ENCODE measurements around the gene TMEM30A. TPM values are rescaled to one million over a fixed set of nuclear protein-coding genes. Genes with fewer than 3 reads are reported as not detected.
A peak's percentile ranks its signal among the peaks of the same experiment; 100 is the strongest.

Gene TMEM30A
- total RNA-seq, result 10 to 100 TPM; 28.9 to 86.2 (median 56.5) TPM

DNA sequence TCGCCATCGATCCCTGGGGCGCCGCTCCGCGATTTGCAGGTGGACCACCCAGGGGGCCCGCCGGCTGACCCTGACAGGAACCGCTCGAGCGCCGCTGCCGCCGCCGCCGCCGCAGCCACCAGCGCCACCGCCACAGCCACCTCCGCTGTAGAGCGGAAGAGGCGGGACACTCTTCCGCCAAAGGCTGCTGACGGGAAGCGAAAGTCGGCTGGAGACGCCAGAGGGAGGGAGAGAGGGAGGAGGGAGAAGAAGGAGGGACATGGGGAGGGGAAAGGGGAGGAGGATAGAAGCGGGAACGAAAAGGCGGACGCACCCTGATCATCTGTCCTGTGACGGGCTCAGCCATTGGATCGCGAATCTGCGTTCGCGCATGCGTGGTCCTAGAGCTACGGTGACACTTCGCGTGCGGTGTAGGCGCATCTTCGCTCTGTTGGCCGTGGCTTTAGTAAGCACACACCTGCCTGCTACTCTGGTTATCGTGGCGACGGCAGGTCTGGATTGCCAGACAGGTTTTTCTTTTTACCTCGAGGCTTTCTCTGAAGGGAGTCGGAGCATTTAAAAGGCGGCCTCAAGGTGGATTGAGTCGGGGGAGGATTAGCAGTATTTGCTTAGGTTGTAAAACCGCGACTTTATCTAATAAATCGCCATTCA lies at the start of gene TMEM30A:
TMEM30A (minus strand) TSS at position 161 of the 651 bp plus-strand sequence; CDS start at position 7, 154 bp downstream.
- Histone ChIP-seq H3K27me3 (no peaks in the 10 kb centered on the region), H3K9me3 (no peaks in the 10 kb centered on the region), H3K36me3 (no peaks in the 10 kb centered on the region), H3K27ac (peak within 1 kb of the TSS; percentile 89 to 98 (median 92)), H3K4me3 (peak within 1 kb of the TSS; percentile 74 to 99 (median 90)), H3K4me1 (peaks cover 19 to 52% (median 21%) of the 10 kb centered on the region in 4 donors)
- peak; percentile 97 to 98 (median 97) for TF ChIP-seq POLR2AphosphoS5 (IDR thresholded peaks at IDR 0.05)
- no peak for TF ChIP-seq EP300 (IDR thresholded peaks at IDR 0.05; ENCODE audit: low read depth)
- TF ChIP-seq, protein P1, sequence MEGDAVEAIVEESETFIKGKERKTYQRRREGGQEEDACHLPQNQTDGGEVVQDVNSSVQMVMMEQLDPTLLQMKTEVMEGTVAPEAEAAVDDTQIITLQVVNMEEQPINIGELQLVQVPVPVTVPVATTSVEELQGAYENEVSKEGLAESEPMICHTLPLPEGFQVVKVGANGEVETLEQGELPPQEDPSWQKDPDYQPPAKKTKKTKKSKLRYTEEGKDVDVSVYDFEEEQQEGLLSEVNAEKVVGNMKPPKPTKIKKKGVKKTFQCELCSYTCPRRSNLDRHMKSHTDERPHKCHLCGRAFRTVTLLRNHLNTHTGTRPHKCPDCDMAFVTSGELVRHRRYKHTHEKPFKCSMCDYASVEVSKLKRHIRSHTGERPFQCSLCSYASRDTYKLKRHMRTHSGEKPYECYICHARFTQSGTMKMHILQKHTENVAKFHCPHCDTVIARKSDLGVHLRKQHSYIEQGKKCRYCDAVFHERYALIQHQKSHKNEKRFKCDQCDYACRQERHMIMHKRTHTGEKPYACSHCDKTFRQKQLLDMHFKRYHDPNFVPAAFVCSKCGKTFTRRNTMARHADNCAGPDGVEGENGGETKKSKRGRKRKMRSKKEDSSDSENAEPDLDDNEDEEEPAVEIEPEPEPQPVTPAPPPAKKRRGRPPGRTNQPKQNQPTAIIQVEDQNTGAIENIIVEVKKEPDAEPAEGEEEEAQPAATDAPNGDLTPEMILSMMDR (IDR thresholded peaks at IDR 0.05), result no peak
- TF ChIP-seq POLR2A (IDR thresholded peaks at IDR 0.05), result peak; percentile 90
- in situ Hi-C loops (cut with MboI; ENCODE audit: low pct_ligation_motif_present in 1 of 4, low pct_unique_long_range_greater_than_20kb in 1 of 4, low sequenced_read_pairs in 3 of 4), result no loop called here
- intact Hi-C loops (cut with DNase I; ENCODE audit: low total_unique reads), result no loop called here
- peak; percentile 98 for DNase-seq
- 0 to 2% methylated on average over 24 to 55 of the region's 55 CpGs for WGBS, 2 donors (ENCODE audit: low coverage in 1 of 2)

DNA sequence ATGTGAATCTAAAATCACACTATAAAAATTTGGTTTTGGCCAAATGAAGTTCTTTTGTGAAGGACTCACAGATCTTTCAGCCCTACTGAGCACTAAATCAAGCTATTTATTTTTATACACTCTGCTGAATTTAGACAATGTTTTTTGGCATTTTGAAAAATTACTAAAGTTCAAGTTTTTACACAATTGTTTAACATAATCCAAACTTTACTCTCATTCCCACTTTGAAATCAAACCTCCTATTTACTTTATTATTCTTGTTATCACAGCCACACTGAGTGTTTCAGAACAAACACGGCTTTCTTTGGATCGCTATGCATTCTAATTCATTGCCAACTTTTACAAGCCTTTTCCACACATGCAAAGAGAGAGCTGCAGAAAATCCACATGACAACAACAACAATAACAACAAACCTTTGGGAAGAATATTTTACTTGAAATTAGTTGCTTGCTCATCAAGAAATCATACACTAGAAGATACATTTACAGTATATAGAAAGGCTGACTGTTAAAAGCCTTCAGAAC lies 49.1 kb upstream of the TMEM30A start:
- intact Hi-C loops (cut with DNase I; ENCODE audit: low total_unique reads), result no loop called here
- H3K27me3 ChIP-seq, result no peaks in the 10 kb centered on the region

DNA sequence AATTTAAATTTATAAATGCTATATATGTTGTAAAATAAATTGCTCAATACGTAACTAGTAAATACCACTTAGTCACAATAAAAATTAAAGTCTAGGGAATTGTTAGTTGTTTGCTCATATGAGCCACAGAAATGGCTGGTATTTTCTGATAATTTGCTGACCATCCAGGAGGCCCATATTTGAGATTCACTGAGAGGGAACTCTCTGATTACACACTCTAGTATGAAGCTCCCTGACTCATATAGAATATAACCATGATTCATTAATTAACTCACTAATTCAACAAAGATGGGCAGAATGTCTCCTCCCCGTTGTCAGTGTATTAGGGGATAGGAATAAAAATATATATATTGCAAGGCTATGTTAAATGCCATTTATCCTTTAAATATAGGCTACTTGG lies 46.6 kb upstream of the TMEM30A start:
- H3K9me3 ChIP-seq, result no peaks in the 10 kb centered on the region
- H3K36me3 ChIP-seq, result no peaks in the 10 kb centered on the region
- DNase-seq, result no peak
- intact Hi-C loops (cut with DNase I; ENCODE audit: low total_unique reads) (no loop called here), in situ Hi-C loops (cut with MboI; ENCODE audit: low pct_ligation_motif_present in 1 of 4, low pct_unique_long_range_greater_than_20kb in 1 of 4, low sequenced_read_pairs in 3 of 4) (no loop called here)
- no peaks in the 10 kb centered on the region for H3K27me3 ChIP-seq
- no peak overlapping the region for H3K4me3 ChIP-seq
- H3K27ac ChIP-seq, result no peak overlapping the region
- WGBS, 2 donors (ENCODE audit: low coverage in 1 of 2), result 73 to 90% methylated on average over 2 of the region's 2 CpGs
- H3K4me1 ChIP-seq, result peaks cover 0 to 8% (median 0%) of the 10 kb centered on the region in 4 donors
- TF ChIP-seq, protein P1 (IDR thresholded peaks at IDR 0.05), result no peak
- TF ChIP-seq POLR2A (IDR thresholded peaks at IDR 0.05) (no peak), POLR2AphosphoS5 (IDR thresholded peaks at IDR 0.05) (no peak), EP300 (IDR thresholded peaks at IDR 0.05; ENCODE audit: low read depth) (no peak)

More for the DNA sequence above, 49.1 kb upstream of the TMEM30A start:
- peaks cover 0 to 8% (median 0%) of the 10 kb centered on the region in 4 donors for H3K4me1 ChIP-seq
- no peak overlapping the region for H3K4me3 ChIP-seq
- H3K36me3 ChIP-seq, result no peaks in the 10 kb centered on the region
- no peak for DNase-seq
- TF ChIP-seq POLR2AphosphoS5 (IDR thresholded peaks at IDR 0.05) (no peak), POLR2A (IDR thresholded peaks at IDR 0.05) (no peak), EP300 (IDR thresholded peaks at IDR 0.05; ENCODE audit: low read depth) (no peak)
- TF ChIP-seq, protein P1 (IDR thresholded peaks at IDR 0.05), result no peak
- H3K27ac ChIP-seq, result peak overlapping the region in 1 of 4 donors; percentile 13
- WGBS, 2 donors (ENCODE audit: low coverage in 1 of 2), result 77 to 100% methylated on average over 1 to 2 of the region's 2 CpGs
- H3K9me3 ChIP-seq, result no peaks in the 10 kb centered on the region
- in situ Hi-C loops (cut with MboI; ENCODE audit: low pct_ligation_motif_present in 1 of 4, low pct_unique_long_range_greater_than_20kb in 1 of 4, low sequenced_read_pairs in 3 of 4), result no loop called here

DNA sequence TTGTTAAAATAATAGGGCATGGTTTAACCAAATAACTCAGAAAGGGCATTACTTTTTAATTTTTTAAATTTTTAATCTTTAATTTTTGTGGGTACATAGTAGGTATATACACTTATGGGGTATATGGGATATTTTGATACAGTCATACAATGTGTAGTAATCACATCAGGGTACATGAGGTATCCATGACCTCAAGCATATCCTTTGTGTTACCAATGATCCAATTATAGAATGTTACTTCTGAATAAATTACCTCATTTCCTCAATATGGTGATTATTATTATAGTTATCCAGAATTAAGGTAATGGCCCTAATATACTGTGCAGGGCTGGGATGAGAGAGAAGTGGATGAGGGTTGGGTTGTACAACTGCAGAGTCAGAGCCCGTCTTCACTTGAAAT lies 45.1 kb upstream of the TMEM30A start:
- in situ Hi-C loops (cut with MboI; ENCODE audit: low pct_ligation_motif_present in 1 of 4, low pct_unique_long_range_greater_than_20kb in 1 of 4, low sequenced_read_pairs in 3 of 4) (no loop called here), intact Hi-C loops (cut with DNase I; ENCODE audit: low total_unique reads) (no loop called here)

More for the DNA sequence above, 45.1 kb upstream of the TMEM30A start:
- Histone ChIP-seq H3K27me3 (no peaks in the 10 kb centered on the region), H3K27ac (no peak overlapping the region), H3K4me1 (peaks cover 0 to 6% (median 0%) of the 10 kb centered on the region in 4 donors), H3K9me3 (no peaks in the 10 kb centered on the region), H3K4me3 (no peak overlapping the region), H3K36me3 (no peaks in the 10 kb centered on the region)
- no peak for DNase-seq
- WGBS, 2 donors (ENCODE audit: low coverage in 1 of 2), result 83 to 97% methylated on average over 1 of the region's 1 CpG
- TF ChIP-seq, protein P1 (IDR thresholded peaks at IDR 0.05), result no peak
- TF ChIP-seq POLR2AphosphoS5 (IDR thresholded peaks at IDR 0.05), result no peak
- TF ChIP-seq POLR2A (IDR thresholded peaks at IDR 0.05), result no peak
- no peak for TF ChIP-seq EP300 (IDR thresholded peaks at IDR 0.05; ENCODE audit: low read depth)
